Measurements from ENCODE around the gene MRE11. TPM values are rescaled to one million over a fixed set of nuclear protein-coding genes. Genes with fewer than 3 reads are reported as not detected.

The MRE11 gene
- total RNA-seq, 4 donors from 2014 or later = 10.4 to 21.0 (median 14.4) TPM

DNA sequence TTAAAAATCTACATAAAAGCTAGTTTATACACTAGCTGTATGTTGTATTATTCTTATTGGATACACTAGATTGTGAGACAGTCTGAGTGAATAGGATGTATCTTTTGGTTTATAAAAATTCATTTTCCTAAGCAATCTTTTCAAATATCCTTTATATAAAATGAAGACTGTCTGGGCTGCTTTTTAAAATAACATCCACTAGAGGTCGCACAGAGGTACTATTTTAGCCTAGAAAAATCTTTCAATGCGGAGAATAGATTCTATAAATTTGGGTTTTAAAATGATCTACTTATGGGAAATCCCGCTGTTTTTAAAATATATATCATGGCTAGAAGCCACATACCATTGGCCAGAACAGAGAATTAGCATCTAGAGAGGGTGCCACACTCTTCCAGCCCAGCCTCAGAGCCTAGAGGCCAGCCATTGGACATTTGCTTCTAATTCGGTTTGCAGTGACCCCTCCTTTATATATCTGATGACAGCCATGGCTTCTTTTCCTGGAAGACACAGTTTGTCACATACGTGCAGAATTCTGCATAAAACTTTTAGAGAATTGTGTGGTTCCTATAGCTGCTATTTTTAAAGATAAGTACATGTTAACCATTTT is 25.9 kb upstream of the MRE11 start:
- TF ChIP-seq, protein P1, sequence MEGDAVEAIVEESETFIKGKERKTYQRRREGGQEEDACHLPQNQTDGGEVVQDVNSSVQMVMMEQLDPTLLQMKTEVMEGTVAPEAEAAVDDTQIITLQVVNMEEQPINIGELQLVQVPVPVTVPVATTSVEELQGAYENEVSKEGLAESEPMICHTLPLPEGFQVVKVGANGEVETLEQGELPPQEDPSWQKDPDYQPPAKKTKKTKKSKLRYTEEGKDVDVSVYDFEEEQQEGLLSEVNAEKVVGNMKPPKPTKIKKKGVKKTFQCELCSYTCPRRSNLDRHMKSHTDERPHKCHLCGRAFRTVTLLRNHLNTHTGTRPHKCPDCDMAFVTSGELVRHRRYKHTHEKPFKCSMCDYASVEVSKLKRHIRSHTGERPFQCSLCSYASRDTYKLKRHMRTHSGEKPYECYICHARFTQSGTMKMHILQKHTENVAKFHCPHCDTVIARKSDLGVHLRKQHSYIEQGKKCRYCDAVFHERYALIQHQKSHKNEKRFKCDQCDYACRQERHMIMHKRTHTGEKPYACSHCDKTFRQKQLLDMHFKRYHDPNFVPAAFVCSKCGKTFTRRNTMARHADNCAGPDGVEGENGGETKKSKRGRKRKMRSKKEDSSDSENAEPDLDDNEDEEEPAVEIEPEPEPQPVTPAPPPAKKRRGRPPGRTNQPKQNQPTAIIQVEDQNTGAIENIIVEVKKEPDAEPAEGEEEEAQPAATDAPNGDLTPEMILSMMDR (IDR thresholded peaks at IDR 0.05) = no peak
- ATAC-seq (ENCODE audit: low FRiP score) (no peak), DNase-seq (ENCODE audit: low spot score) (no peak)

- ATAC-seq (ENCODE audit: low FRiP score) (no peak), DNase-seq (ENCODE audit: low spot score) (no peak)
- TF ChIP-seq, protein P1 (IDR thresholded peaks at IDR 0.05) = no peak
These were observed 24.7 kb upstream of the MRE11 start for GRCh38 chr11:94518300-94518699.

- DNase-seq (ENCODE audit: low spot score) (no peak), ATAC-seq (ENCODE audit: low FRiP score) (no peak)
- TF ChIP-seq, protein P1 (IDR thresholded peaks at IDR 0.05) = no peak
These were observed 23.1 kb upstream of the MRE11 start for GRCh38 chr11:94516725-94517124.

DNA sequence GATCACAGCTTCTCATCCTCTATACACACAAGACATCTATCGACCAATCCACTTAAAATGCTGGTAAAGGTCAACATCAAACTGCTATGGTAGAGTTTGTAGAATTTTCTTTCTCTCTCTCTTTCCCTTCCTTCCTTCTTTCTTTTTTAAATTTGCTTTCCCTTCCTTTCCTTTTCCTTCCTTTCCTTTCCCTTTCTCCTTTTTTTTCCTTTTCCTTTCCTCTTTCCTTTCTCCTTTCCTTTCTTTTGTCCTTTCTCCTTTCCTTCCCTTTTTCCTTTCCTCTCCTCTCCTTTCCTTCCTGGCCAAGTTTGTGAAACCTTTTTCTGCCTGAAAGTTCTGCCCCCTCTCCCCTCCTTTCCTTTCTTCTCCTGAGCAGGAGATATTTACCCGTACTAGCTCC is 21.8 kb upstream of the MRE11 start:
- DNase-seq (ENCODE audit: low spot score) (no peak), ATAC-seq (ENCODE audit: low FRiP score) (no peak)
- TF ChIP-seq, protein P1 (IDR thresholded peaks at IDR 0.05) = no peak

- no peak for ATAC-seq (ENCODE audit: low FRiP score)
- no peak for DNase-seq (ENCODE audit: low spot score)
- TF ChIP-seq, protein P1 (IDR thresholded peaks at IDR 0.05) = no peak
These were observed 19.4 kb upstream of the MRE11 start for GRCh38 chr11:94513091-94513490.

DNA sequence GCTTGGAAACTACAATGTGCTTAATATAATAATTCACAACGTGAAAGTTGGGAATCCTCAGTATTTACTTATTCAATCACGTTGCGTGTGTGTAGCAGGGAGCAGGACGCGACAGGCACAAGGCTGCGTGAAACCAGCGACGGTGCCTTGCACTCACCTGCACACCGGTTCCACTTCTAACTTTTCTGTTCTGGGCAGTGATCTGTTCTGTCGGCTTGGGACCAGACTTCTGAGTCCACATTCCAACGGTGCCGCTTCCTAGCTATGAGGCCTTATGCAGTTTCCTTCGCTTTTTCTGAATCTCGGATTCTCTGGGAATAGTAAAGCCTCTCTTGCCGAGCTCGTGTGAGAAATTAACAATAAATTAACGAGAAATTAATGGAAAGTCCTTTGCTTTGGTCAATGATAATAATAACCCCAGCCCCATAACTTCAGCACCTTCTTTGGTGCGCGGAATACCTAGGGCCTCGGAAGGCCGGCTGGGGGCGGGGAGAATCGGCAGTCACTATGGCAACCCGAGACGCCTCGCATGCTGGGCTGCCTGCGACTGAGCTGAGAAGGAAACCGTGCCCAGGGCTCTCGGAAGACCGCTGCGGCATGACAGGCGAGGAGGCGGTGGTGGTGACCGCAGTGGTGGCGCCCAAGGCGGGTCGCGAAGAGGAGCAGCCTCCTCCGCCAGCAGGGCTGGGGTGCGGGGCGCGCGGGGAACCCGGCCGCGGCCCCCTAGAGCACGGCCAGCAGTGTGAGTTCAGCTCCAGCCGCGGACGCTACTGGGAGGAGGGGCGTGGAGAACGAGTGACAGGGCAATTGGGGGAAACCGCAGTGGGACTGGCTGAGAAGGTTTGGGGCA is 18.5 kb upstream of the MRE11 start, which contains the start of gene C11orf97:
Gene C11orf97, plus strand, starts transcription at position 530 of the 850 bp plus-strand sequence. Its CDS starts 68 bp downstream, at position 598.
- no peak for DNase-seq (ENCODE audit: low spot score)
- peak; percentile 62 for ATAC-seq (ENCODE audit: low FRiP score)
- TF ChIP-seq, protein P1 (IDR thresholded peaks at IDR 0.05) = no peak

Measured in omental fat pad (tissue), 4 donors.